Body of pancreas (tissue), 4 donors: ENCODE measurements around the gene PPP1R17.

Experiments
- POLR2A ChIP-seq, 3 donors: fragments of 450-650 bp; IDR thresholded peaks; one replicate each; pipeline ENCODE4 v1.6.1; 2016; ENCODE audit warnings: antibody characterized with exemption in 3 of 3, mild to moderate bottlenecking in 2 of 3
- TF ChIP-seq, protein P1 (sequence below), 7 experiments: fragments of 450-650 bp in 4 of 7; fragments of 200-600 bp in 3 of 7; sonication (generic) in 3 of 7; IDR thresholded peaks; one replicate each; pipeline ENCODE4 v1.5.1; 2016 to 2019; ENCODE audit warnings: antibody characterized with exemption in 7 of 7

DNA sequence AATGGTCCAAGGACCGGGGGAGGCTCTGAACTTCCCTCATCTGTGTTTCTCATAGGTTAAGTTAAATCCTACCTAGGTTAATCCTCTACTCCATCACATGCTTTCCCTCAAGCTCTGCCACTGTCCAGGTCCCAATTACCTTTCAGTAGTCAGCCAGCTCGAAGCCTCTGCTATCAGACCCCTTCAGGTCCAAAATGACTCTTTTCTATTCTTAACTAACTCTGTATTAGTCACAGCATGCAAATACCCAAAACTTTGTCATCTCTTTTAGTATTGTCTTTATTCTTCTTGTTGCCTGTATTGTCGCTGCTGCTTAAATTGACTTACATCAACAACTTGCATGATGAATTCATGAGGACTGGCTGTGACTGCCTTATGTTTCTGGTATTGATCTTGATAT, 15.3 kb downstream of the PPP1R17 start:
- TF ChIP-seq, protein P1, sequence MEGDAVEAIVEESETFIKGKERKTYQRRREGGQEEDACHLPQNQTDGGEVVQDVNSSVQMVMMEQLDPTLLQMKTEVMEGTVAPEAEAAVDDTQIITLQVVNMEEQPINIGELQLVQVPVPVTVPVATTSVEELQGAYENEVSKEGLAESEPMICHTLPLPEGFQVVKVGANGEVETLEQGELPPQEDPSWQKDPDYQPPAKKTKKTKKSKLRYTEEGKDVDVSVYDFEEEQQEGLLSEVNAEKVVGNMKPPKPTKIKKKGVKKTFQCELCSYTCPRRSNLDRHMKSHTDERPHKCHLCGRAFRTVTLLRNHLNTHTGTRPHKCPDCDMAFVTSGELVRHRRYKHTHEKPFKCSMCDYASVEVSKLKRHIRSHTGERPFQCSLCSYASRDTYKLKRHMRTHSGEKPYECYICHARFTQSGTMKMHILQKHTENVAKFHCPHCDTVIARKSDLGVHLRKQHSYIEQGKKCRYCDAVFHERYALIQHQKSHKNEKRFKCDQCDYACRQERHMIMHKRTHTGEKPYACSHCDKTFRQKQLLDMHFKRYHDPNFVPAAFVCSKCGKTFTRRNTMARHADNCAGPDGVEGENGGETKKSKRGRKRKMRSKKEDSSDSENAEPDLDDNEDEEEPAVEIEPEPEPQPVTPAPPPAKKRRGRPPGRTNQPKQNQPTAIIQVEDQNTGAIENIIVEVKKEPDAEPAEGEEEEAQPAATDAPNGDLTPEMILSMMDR (IDR thresholded peaks at IDR 0.05), result no peak
- TF ChIP-seq POLR2A (IDR thresholded peaks at IDR 0.05), result no peak
